H1 (cell line): Measurements from ENCODE around the gene DRAM2. TPM values are rescaled to one million over a fixed set of nuclear protein-coding genes. Genes with fewer than 3 reads are reported as not detected.

Experiments
- CTCF ChIA-PET: fragments of 300-600 bp; sonication (Branson Sonifier 250); formaldehyde crosslinking; loops from one replicate; lab custom pipeline; 2021; ENCODE audit not compliant: partially characterized antibody; lab: Charles Lee
- POLR2A ChIA-PET: fragments of 300-600 bp; sonication (Branson Sonifier 250); formaldehyde crosslinking; loops from one replicate; lab custom pipeline; 2021; ENCODE audit warnings: inconsistent platforms; ENCODE audit not compliant: partially characterized antibody; lab: Charles Lee
- DNase-seq, 2 experiments: peaks; one replicate each; pipeline versions ENCODE4 v3.0.0 to v3.0.0-alpha.2; 2010 to 2022; ENCODE audit warnings: low spot score in 2 of 2, low read depth in 1 of 2, mixed read lengths in 1 of 2
- FAIRE-seq: peaks from 2 replicates; lab custom pipeline; 2011; peaks lifted over from hg19 to GRCh38; lab: Jason Lieb, UNC
- H2AFZ ChIP-seq: 2 replicates; pipeline ENCODE4 v1.8.1; 2012; ENCODE audit warnings: low read length, inconsistent platforms
- H2AK5ac ChIP-seq: 2 replicates; pipeline ENCODE4 v1.6.1; 2013; ENCODE audit warnings: low read depth, low read length
- H2BK120ac ChIP-seq: replicated peaks from 2 replicates; pipeline ENCODE3; 2013; ENCODE audit warnings: low read depth, low read length, inconsistent platforms
- H2BK12ac ChIP-seq: 2 replicates; pipeline ENCODE4 v1.6.1; 2013; ENCODE audit warnings: low read depth, low read length
- H2BK15ac ChIP-seq: 2 replicates; pipeline ENCODE4 v1.6.1; 2013; ENCODE audit warnings: low read length
- H2BK20ac ChIP-seq: 2 replicates; pipeline ENCODE4 v1.6.1; 2013; ENCODE audit warnings: low read length
- H2BK5ac ChIP-seq: 2 replicates; pipeline ENCODE4 v1.6.1; 2013; ENCODE audit warnings: low read depth, low read length
- H3K14ac ChIP-seq: 2 replicates; pipeline ENCODE4 v1.6.1; 2013; ENCODE audit warnings: inconsistent platforms; ENCODE audit not compliant: insufficient read length
- H3K18ac ChIP-seq: 2 replicates; pipeline ENCODE4 v1.6.1; 2013; ENCODE audit warnings: low read length; ENCODE audit errors: extremely low read depth
- H3K23ac ChIP-seq: 2 replicates; pipeline ENCODE4 v1.6.1; 2013; ENCODE audit warnings: inconsistent platforms; ENCODE audit not compliant: insufficient read length
- H3K23me2 ChIP-seq: 2 replicates; pipeline ENCODE4 v1.6.1; 2013; ENCODE audit warnings: low read depth, low read length
- H3K27ac ChIP-seq: 2 replicates; pipeline ENCODE4 v1.6.1; 2011; ENCODE audit warnings: low read depth, low read length, inconsistent platforms
- H3K27me3 ChIP-seq, 4 experiments: replicated peaks in 1 of 4; 1 replicate in 1 of 4; 2 replicates in 3 of 4; pipeline versions ENCODE4 v1.6.1 to v1.8.1; 2011 to 2013; ENCODE audit warnings: low read length in 3 of 4, mild to moderate bottlenecking in 3 of 4, inconsistent platforms in 2 of 4, mixed read lengths in 2 of 4, moderate library complexity in 1 of 4; ENCODE audit not compliant: control insufficient read depth in 3 of 4, insufficient read depth in 3 of 4; ENCODE audit errors: extremely low read depth in 1 of 4
- H3K36me3 ChIP-seq, 4 experiments: 2 replicates each; pipeline versions ENCODE4 v1.6.1 to v1.8.1; 2011 to 2013; ENCODE audit warnings: mild to moderate bottlenecking in 4 of 4, low read length in 3 of 4, moderate library complexity in 2 of 4, control low read depth in 1 of 4, inconsistent platforms in 1 of 4; ENCODE audit not compliant: insufficient read depth in 4 of 4, control insufficient read depth in 2 of 4
- H3K4ac ChIP-seq: replicated peaks from 2 replicates; pipeline ENCODE3; 2013; ENCODE audit warnings: low read length, low read depth, mixed read lengths, inconsistent platforms; ENCODE audit not compliant: insufficient read length
- H3K4me1 ChIP-seq, 4 experiments: replicated peaks in 1 of 4; 1 replicate in 1 of 4; 2 replicates in 3 of 4; pipeline versions ENCODE4 v1.6.1 to v1.8.1; 2011 to 2013; ENCODE audit warnings: low read length in 3 of 4, inconsistent platforms in 2 of 4, mixed read lengths in 1 of 4; ENCODE audit not compliant: insufficient read depth in 4 of 4, control insufficient read depth in 3 of 4
- H3K4me2 ChIP-seq, 2 experiments: 2 replicates each; pipeline versions ENCODE4 v1.6.1 to v1.8.1; 2011 to 2013; ENCODE audit warnings: low read depth in 2 of 2, low read length in 2 of 2, control low read depth in 1 of 2, inconsistent platforms in 1 of 2, mild to moderate bottlenecking in 1 of 2; ENCODE audit not compliant: insufficient read depth in 1 of 2
- H3K4me3 ChIP-seq, 4 experiments: fragments of 200-600, 300-600 bp in 1 of 4; sonication (generic), shearing (Covaris generic), sonication (Bioruptor Twin) in 1 of 4; 2 replicates each; pipeline versions ENCODE4 v1.5.1 to v1.8.1; 2011 to 2016; ENCODE audit warnings: low read length in 4 of 4, low read depth in 3 of 4, control low read depth in 2 of 4, inconsistent platforms in 2 of 4, mild to moderate bottlenecking in 2 of 4, mixed read lengths in 1 of 4, moderate library complexity in 1 of 4; ENCODE audit not compliant: insufficient read depth in 2 of 4; ENCODE audit errors: extremely low read depth in 1 of 4
- H3K56ac ChIP-seq: replicated peaks from 2 replicates; pipeline ENCODE3; 2013; ENCODE audit warnings: low read depth, mild to moderate bottlenecking, mixed read lengths, low read length, inconsistent platforms; ENCODE audit not compliant: insufficient read length
- H3K79me1 ChIP-seq: 2 replicates; pipeline ENCODE4 v1.6.1; 2013; ENCODE audit warnings: low read depth, low read length, control low read depth
- H3K79me2 ChIP-seq, 2 experiments: 2 replicates each; pipeline versions ENCODE4 v1.6.1 to v1.8.1; 2012 to 2013; ENCODE audit warnings: low read length in 2 of 2, mild to moderate bottlenecking in 2 of 2, inconsistent platforms in 1 of 2; ENCODE audit not compliant: insufficient read depth in 2 of 2, control insufficient read depth in 1 of 2
- H3K9ac ChIP-seq, 4 experiments: replicated peaks in 1 of 4; 1 replicate in 1 of 4; 2 replicates in 3 of 4; pipeline versions ENCODE4 v1.6.1 to v1.8.1; 2011 to 2013; ENCODE audit warnings: low read depth in 3 of 4, low read length in 3 of 4, control low read depth in 2 of 4, mild to moderate bottlenecking in 2 of 4, moderate library complexity in 2 of 4, inconsistent platforms in 1 of 4; ENCODE audit errors: extremely low read depth in 1 of 4
- H3K9me3 ChIP-seq, 2 experiments: 2 replicates each; pipeline versions ENCODE4 v1.6.1 to v1.8.1; 2012 to 2013; ENCODE audit warnings: mild to moderate bottlenecking in 2 of 2, moderate library complexity in 2 of 2, control low read depth in 1 of 2, inconsistent platforms in 1 of 2, low read depth in 1 of 2, low read length in 1 of 2, mixed read lengths in 1 of 2; ENCODE audit not compliant: insufficient read depth in 2 of 2
- H4K20me1 ChIP-seq, 2 experiments: replicated peaks in 1 of 2; 2 replicates each; pipeline versions ENCODE3 to v1.8.1; 2011 to 2013; ENCODE audit warnings: inconsistent platforms in 2 of 2, low read length in 2 of 2, mild to moderate bottlenecking in 1 of 2; ENCODE audit not compliant: insufficient read depth in 2 of 2, control insufficient read depth in 1 of 2
- H4K5ac ChIP-seq: 2 replicates; pipeline ENCODE4 v1.6.1; 2013; ENCODE audit warnings: low read length, low read depth, mixed read lengths, inconsistent platforms; ENCODE audit not compliant: insufficient read length
- H4K8ac ChIP-seq: 2 replicates; pipeline ENCODE4 v1.8.0; 2013; ENCODE audit warnings: mild to moderate bottlenecking, moderate library complexity, low read length, inconsistent platforms; ENCODE audit not compliant: insufficient read depth; ENCODE audit errors: extremely low read depth
- H4K91ac ChIP-seq: replicated peaks from 2 replicates; pipeline ENCODE3; 2013; ENCODE audit warnings: low read length, mixed read lengths, inconsistent platforms; ENCODE audit not compliant: insufficient read length
- CBX5 ChIP-seq: fragments of 300-800, 300-1000 bp; sonication (generic); IDR thresholded peaks from 2 replicates; pipeline ENCODE4 v1.7.1; 2016; ENCODE audit warnings: antibody characterized with exemption, low read length, low read depth
- CHD2 ChIP-seq: IDR thresholded peaks from 2 replicates; pipeline ENCODE4 v1.6.1; 2012; ENCODE audit warnings: low read length, improper control_type of control experiment
- CREB1 ChIP-seq: IDR thresholded peaks from 2 replicates; pipeline ENCODE4 v1.6.1; 2012; ENCODE audit warnings: inconsistent platforms
- CTBP2 ChIP-seq: IDR thresholded peaks from 2 replicates; pipeline ENCODE4 v1.7.0; 2011; ENCODE audit warnings: borderline replicate concordance, mild to moderate bottlenecking, moderate library complexity, mixed read lengths, low read length; ENCODE audit not compliant: insufficient read depth, insufficient read length
- EZH2 ChIP-seq: fragments of 200-600 bp; sonication (generic); IDR thresholded peaks from 2 replicates; pipeline ENCODE4 v1.7.1; 2012; ENCODE audit warnings: low read depth, mild to moderate bottlenecking, moderate library complexity, low read length, inconsistent platforms; ENCODE audit not compliant: severe bottlenecking
- JUN ChIP-seq: IDR thresholded peaks from 2 replicates; pipeline ENCODE4 v1.6.1; 2011; ENCODE audit warnings: low read depth, mild to moderate bottlenecking, improper control_type of control experiment, low read length
- JUND ChIP-seq: IDR thresholded peaks from 2 replicates; pipeline ENCODE4 v1.6.1; 2011; ENCODE audit warnings: mild to moderate bottlenecking, improper control_type of control experiment, low read length
- KDM5A ChIP-seq: fragments of 200-600 bp; IDR thresholded peaks from 2 replicates; pipeline ENCODE4 v1.7.1; 2012; ENCODE audit warnings: mild to moderate bottlenecking, low read length, inconsistent platforms, mixed read lengths
- MAX ChIP-seq: IDR thresholded peaks from 2 replicates; pipeline ENCODE4 v1.6.1; 2012; ENCODE audit warnings: inconsistent platforms
- PHF8 ChIP-seq: fragments of 200-600 bp; sonication (generic); conservative IDR thresholded peaks from 2 replicates; pipeline ENCODE4 v1.7.1; 2012; ENCODE audit warnings: low read depth, mild to moderate bottlenecking, inconsistent platforms, low read length, moderate library complexity
- RNF2 ChIP-seq: fragments of 200-900, 300-1000 bp; sonication (generic); IDR thresholded peaks from 2 replicates; pipeline ENCODE4 v1.7.1; 2016; ENCODE audit warnings: borderline replicate concordance, low read depth, mild to moderate bottlenecking, antibody characterized with exemption, low read length; ENCODE audit not compliant: poor library complexity, severe bottlenecking; ENCODE audit errors: missing control alignments
- SP2 ChIP-seq: IDR thresholded peaks from 2 replicates; pipeline ENCODE4 v1.6.1; 2012; ENCODE audit warnings: mild to moderate bottlenecking, low read length, inconsistent platforms
- TCF12 ChIP-seq: IDR thresholded peaks from 2 replicates; pipeline ENCODE4 v1.6.1; 2011; ENCODE audit warnings: low read depth, mild to moderate bottlenecking, low read length
- ZNF274 ChIP-seq: IDR thresholded peaks from 2 replicates; pipeline ENCODE4 v1.7.0; 2012; ENCODE audit warnings: low read length, borderline replicate concordance; ENCODE audit errors: extremely low read depth
- WGBS, 2 experiments: shearing (Covaris generic) in 1 of 2; methylation state at CpG; one replicate each; pipeline versions ENCODE4 v1.1.6 to v1.1.7; 2013 to 2015; ENCODE audit warnings: low lambda C conversion rate in 2 of 2, mixed read lengths in 2 of 2, inconsistent platforms in 1 of 2, low coverage in 1 of 2, missing lambda C conversion rate in 1 of 2; ENCODE audit not compliant: insufficient replicate concordance in 2 of 2, insufficient coverage in 1 of 2, insufficient read length in 1 of 2; ENCODE audit errors: extremely low coverage in 1 of 2, missing lambda C conversion rate in 1 of 2; 5-methylcytosine and 5-hydroxymethylcytosine counted together
- polyA plus RNA-seq, 7 experiments: library from polyadenylated mRNA; depleted of rRNA in 3 of 7; stranded (reverse) in 5 of 7; unstranded in 2 of 7; fragments of >200 nt in 5 of 7; fragments of 200-250 nt in 2 of 7; gene quantifications; 1 replicate in 5 of 7; 2 replicates in 1 of 7; 4 replicates in 1 of 7; pipeline versions ENCODE4 v1.2.1 to v1.2.3, GENCODE V29; 2011 to 2013; ENCODE audit warnings: missing spikeins in 2 of 7, mixed read lengths in 2 of 7
- total RNA-seq: library from RNA; stranded (reverse); fragmentation: NEBNext Ultra II Directional; extraction: Animal tissue kit (Norgen Biotek cat#: 25700); gene quantifications from 2 replicates; pipeline ENCODE4 v1.2.1, GENCODE V29; 2021

The DRAM2 gene
- total and polyA plus RNA-seq, 2 of the 8 experiments (the other 6 are each of a cell fraction or from before 2014, with no cell fraction given), result 35.2 to 68.2 TPM

GRCh38 chr1:111147948-111148347 lies 8.1 kb upstream of the DRAM2 start:
- no peaks in the 10 kb centered on the region; the same call in 1 of the 2 replicates for H3K23me2 ChIP-seq
- H3K4ac ChIP-seq, result no peak overlapping the region
- no peak overlapping the region for H2AK5ac ChIP-seq
- no peak overlapping the region for H3K4me3 ChIP-seq
- H3K79me2 ChIP-seq, result peaks cover 3 to 59% of the 10 kb centered on the region in 2 experiments; a peak in 3 of 4 replicates
- no peak overlapping the region for H2AFZ ChIP-seq
- WGBS, 2 experiments, result 91% methylated on average over 3 of the region's 3 CpGs; no CpG with 5 or more reads in 1 of the 2 experiments
- POLR2A ChIA-PET, result interaction anchor here (4.6 kb wide), 1 partner anchor 9 kb away, joined by 15 read pairs; the partner anchor contains the start of genes CEPT1 and DRAM2
- H3K27me3 ChIP-seq, result no peaks in the 10 kb centered on the region
- H3K36me3 ChIP-seq, result peaks cover 0 to 37% (median 8%) of the 10 kb centered on the region in 4 experiments; a peak in 5 of 8 replicates
- no peak overlapping the region for H3K18ac ChIP-seq
- H4K5ac ChIP-seq, result no peak overlapping the region
- DNase-seq (no peak), FAIRE-seq (no peak)
- no peak overlapping the region for H2BK5ac ChIP-seq
- H3K4me1 ChIP-seq, result peaks cover 0 to 3% (median 0%) of the 10 kb centered on the region in 4 experiments; a peak in 2 of 7 replicates
- H2BK20ac ChIP-seq, result no peak overlapping the region
- no peak overlapping the region for H3K56ac ChIP-seq
- no peak overlapping the region for H2BK15ac ChIP-seq
- no peak overlapping the region for H4K8ac ChIP-seq
- no peak overlapping the region for H2BK12ac ChIP-seq
- H3K9me3 ChIP-seq, result no peaks in the 10 kb centered on the region
- H3K9ac ChIP-seq, result no peak overlapping the region
- peaks cover 0 to 3% of the 10 kb centered on the region in 2 experiments for H4K20me1 ChIP-seq
- 0 out of 2 replicates have a peak, but pooled peaks cover 3% of the 10 kb centered on the region for H3K79me1 ChIP-seq
- CTCF ChIA-PET, result no interaction called here
- H4K91ac ChIP-seq, result no peak overlapping the region
- H3K27ac ChIP-seq, result no peak overlapping the region
- no peak overlapping the region for H3K23ac ChIP-seq
- H3K14ac ChIP-seq, result no peak overlapping the region
- no peak overlapping the region for H3K4me2 ChIP-seq
- no peak overlapping the region for H2BK120ac ChIP-seq
- TF ChIP-seq KDM5A (no peak), CREB1 (no peak), RNF2 (no peak), ZNF274 (no peak), PHF8 (no peak), JUND (no peak), MAX (no peak), CBX5 (no peak), CTBP2 (no peak), EZH2 (no peak), SP2 (no peak), CHD2 (no peak), JUN (no peak), TCF12 (no peak)
